SU-DHL-6 (cell line): ENCODE measurements around the gene HOMER2.

Experiments used
- CTCF ChIP-seq: fragments of 200-600 bp; sonication (generic); IDR thresholded peaks from one replicate; pipeline ENCODE4 v1.5.1; 2017; ENCODE audit warnings: antibody characterized with exemption, mild to moderate bottlenecking, low read length, moderate library complexity; ENCODE audit not compliant: insufficient read depth, poor library complexity, severe bottlenecking
- EZH2phosphoT487 ChIP-seq: fragments of 200-600 bp; sonication (generic), shearing (Covaris generic); conservative IDR thresholded peaks from 2 replicates; pipeline ENCODE4 v1.6.1; 2018; ENCODE audit warnings: mild to moderate bottlenecking, antibody characterized with exemption, low read length, moderate library complexity, mixed read lengths

- TF ChIP-seq CTCF (no peak), EZH2phosphoT487 (no peak)
These were observed 78.3 kb downstream of the HOMER2 start for GRCh38 chr15:82874267-82874666.
